Transverse colon (tissue), 4 donors: Measurements from ENCODE around the gene SDK1. TPM values are rescaled to one million over a fixed set of nuclear protein-coding genes. Genes with fewer than 3 reads are reported as not detected.

Experiments
- DNase-seq: peaks from one replicate; pipeline ENCODE4 v3.0.0-alpha.2; 2019
- H3K27ac ChIP-seq, 4 donors: fragments of 200-600 bp; sonication (generic); 2 replicates each; pipeline ENCODE4 v1.5.1; 2016 to 2018; ENCODE audit warnings: inconsistent platforms in 4 of 4
- H3K27me3 ChIP-seq: fragments of 200-600 bp; sonication (generic); 2 replicates; pipeline ENCODE4 v1.5.1; 2017; ENCODE audit warnings: inconsistent platforms
- H3K36me3 ChIP-seq, 4 donors: fragments of 200-600 bp; sonication (generic); 2 replicates each; pipeline ENCODE4 v1.5.1; 2017 to 2019; ENCODE audit warnings: inconsistent platforms in 4 of 4
- H3K4me1 ChIP-seq, 4 donors: fragments of 200-600 bp; sonication (generic); 2 replicates each; pipeline ENCODE4 v1.5.1; 2017 to 2020; ENCODE audit warnings: inconsistent platforms in 4 of 4
- H3K4me3 ChIP-seq, 4 donors: fragments of 200-600 bp; sonication (generic); 1 replicate in 1 of 4; 2 replicates in 3 of 4; pipeline versions ENCODE4 v1.5.1 to v1.6.1; 2017 to 2019; ENCODE audit warnings: inconsistent platforms in 4 of 4
- H3K9me3 ChIP-seq, 2 donors: fragments of 200-600 bp; sonication (generic); 2 replicates each; pipeline ENCODE4 v1.5.1; 2017 to 2019; ENCODE audit warnings: inconsistent platforms in 2 of 2
- CTCF ChIP-seq, 5 experiments: fragments of 200-600 bp in 3 of 5; fragments of 450-650 bp in 2 of 5; sonication (generic) in 3 of 5; IDR thresholded peaks; 1 replicate in 2 of 5; 2 replicates in 3 of 5; pipeline ENCODE4 v1.5.1; 2016 to 2017; ENCODE audit warnings: antibody characterized with exemption in 5 of 5, inconsistent platforms in 3 of 5, mild to moderate bottlenecking in 2 of 5, moderate library complexity in 1 of 5
- EP300 ChIP-seq: sonication (generic); formaldehyde crosslinking; IDR thresholded peaks from one replicate; pipeline ENCODE4 v1.6.1; 2017; ENCODE audit warnings: antibody characterized with exemption, low read depth
- POLR2A ChIP-seq: fragments of 450-650 bp; IDR thresholded peaks from one replicate; pipeline ENCODE4 v1.6.1; 2016; ENCODE audit warnings: antibody characterized with exemption, mild to moderate bottlenecking, moderate library complexity
- POLR2AphosphoS5 ChIP-seq, 3 donors: sonication (generic); formaldehyde crosslinking; IDR thresholded peaks; one replicate each; pipeline ENCODE4 v1.6.1; 2016; ENCODE audit warnings: antibody characterized with exemption in 3 of 3
- whole genome bisulfite sequencing, 2 donors: methylation state at CpG; one replicate each; pipeline ENCODE4 v1.1.5; 2018; ENCODE audit warnings: low coverage in 1 of 2; 5-methylcytosine and 5-hydroxymethylcytosine counted together
- in situ Hi-C, 4 donors: fragments of 200-750 bp; cut with MboI; loops; one replicate each; pipeline versions ENCODE4 v1.15.0 to v1.15.1; 2017; ENCODE audit warnings: low sequenced_read_pairs in 3 of 4, low pct_ligation_motif_present in 1 of 4, low pct_unique_long_range_greater_than_20kb in 1 of 4
- intact Hi-C: fragments of 100-400 bp; cut with DNase I; formaldehyde crosslinking; loops from one replicate; pipeline ENCODE4 v1.15.1; 2023; ENCODE audit warnings: low total_unique reads
- total RNA-seq, 4 donors: library from RNA; depleted of rRNA; stranded (reverse); fragments of >200 nt; gene quantifications; one replicate each; pipeline ENCODE4 v1.1.0, GENCODE V29; 2016

The SDK1 gene
- total RNA-seq, 4 donors from 2014 or later, result 4.0 to 8.6 (median 5.4) TPM

DNA sequence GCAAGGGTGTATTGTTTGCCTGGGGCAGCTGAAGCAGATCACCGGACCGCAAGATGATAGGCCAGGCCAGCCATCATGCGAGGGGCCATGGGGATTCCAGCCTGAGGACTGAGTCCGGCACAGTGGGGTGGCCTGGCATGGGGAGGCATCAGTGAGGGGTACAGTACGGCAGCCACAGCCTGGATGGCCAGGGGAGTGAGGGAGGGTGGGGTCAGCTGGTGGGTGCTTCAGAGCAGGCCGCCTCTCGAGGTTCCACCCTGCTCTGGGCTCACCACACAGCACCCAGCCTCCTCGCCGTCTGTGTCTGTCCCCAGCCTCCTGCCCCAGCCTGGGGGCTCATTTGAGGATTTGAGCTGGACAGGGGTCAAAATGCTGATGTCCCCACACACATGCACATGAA is 872.6 kb downstream of the SDK1 start:
- Histone ChIP-seq H3K9me3 (no peaks in the 10 kb centered on the region), H3K27ac (no peak overlapping the region), H3K4me3 (no peak overlapping the region), H3K4me1 (no peaks in the 10 kb centered on the region), H3K36me3 (no peaks in the 10 kb centered on the region), H3K27me3 (no peaks in the 10 kb centered on the region)
- WGBS, 2 donors, result 88% methylated on average over 9 of the region's 9 CpGs; no CpG with 5 or more reads in 1 of the 2 donors
- intact Hi-C loops, result no loop called here
- in situ Hi-C loops, result no loop called here
- DNase-seq, result no peak
- TF ChIP-seq EP300 (no peak), POLR2A (no peak), CTCF (IDR thresholded peaks at IDR 0.05) (no peak), POLR2AphosphoS5 (IDR thresholded peaks at IDR 0.05) (no peak)

DNA sequence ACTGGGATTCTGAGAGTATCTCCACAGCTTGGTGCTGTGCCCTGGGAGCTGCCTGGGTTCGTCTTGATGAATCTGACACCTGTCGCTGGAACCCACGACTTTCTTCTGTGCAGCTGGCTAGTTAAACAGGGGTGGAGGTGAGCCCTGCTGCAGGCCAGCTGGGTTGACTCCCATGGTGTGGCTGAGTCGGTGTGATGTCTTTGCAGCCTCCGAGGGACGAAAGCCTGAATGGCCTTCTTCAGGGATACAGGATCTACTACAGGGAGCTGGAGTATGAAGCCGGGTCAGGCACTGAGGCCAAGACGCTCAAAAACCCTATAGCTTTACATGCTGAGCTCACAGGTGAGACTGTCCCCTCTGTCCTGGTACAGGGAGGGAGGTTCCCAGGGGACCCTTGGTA is 873.0 kb downstream of the SDK1 start:
- TF ChIP-seq CTCF (IDR thresholded peaks at IDR 0.05) (no peak), POLR2AphosphoS5 (IDR thresholded peaks at IDR 0.05) (no peak), POLR2A (no peak), EP300 (no peak)
- in situ Hi-C loops (no loop called here), intact Hi-C loops (no loop called here)
- no peak for DNase-seq
- no peaks in the 10 kb centered on the region for H3K36me3 ChIP-seq
- no peaks in the 10 kb centered on the region for H3K9me3 ChIP-seq
- no peak overlapping the region for H3K4me3 ChIP-seq
- WGBS, 2 donors, result 93% methylated on average over 8 of the region's 8 CpGs; no CpG with 5 or more reads in 1 of the 2 donors
- H3K27ac ChIP-seq, result no peak overlapping the region
- H3K27me3 ChIP-seq, result no peaks in the 10 kb centered on the region
- no peaks in the 10 kb centered on the region for H3K4me1 ChIP-seq

GRCh38 chr7:4174451-4174850 is 873.4 kb downstream of the SDK1 start:
- intact Hi-C loops, result no loop called here
- Histone ChIP-seq H3K27me3 (no peaks in the 10 kb centered on the region), H3K36me3 (no peaks in the 10 kb centered on the region), H3K27ac (no peak overlapping the region), H3K4me1 (no peaks in the 10 kb centered on the region), H3K4me3 (no peak overlapping the region), H3K9me3 (no peaks in the 10 kb centered on the region)
- whole genome bisulfite sequencing, 2 donors, result 84 to 100% methylated on average over 1 to 9 of the region's 11 CpGs
- no peak for TF ChIP-seq EP300
- TF ChIP-seq POLR2AphosphoS5 (IDR thresholded peaks at IDR 0.05), result no peak
- no peak for TF ChIP-seq POLR2A
- no peak for TF ChIP-seq CTCF (IDR thresholded peaks at IDR 0.05)
- in situ Hi-C loops, result no loop called here
- DNase-seq, result no peak

GRCh38 chr7:4174884-4175283 is 873.8 kb downstream of the SDK1 start:
- H3K9me3 ChIP-seq, result no peaks in the 10 kb centered on the region
- DNase-seq, result no peak
- intact Hi-C loops, result no loop called here
- no peaks in the 10 kb centered on the region for H3K36me3 ChIP-seq
- no peak overlapping the region for H3K4me3 ChIP-seq
- no peaks in the 10 kb centered on the region for H3K4me1 ChIP-seq
- in situ Hi-C loops, result no loop called here
- H3K27me3 ChIP-seq, result no peaks in the 10 kb centered on the region
- no peak for TF ChIP-seq POLR2AphosphoS5 (IDR thresholded peaks at IDR 0.05)
- no peak for TF ChIP-seq POLR2A
- TF ChIP-seq CTCF (IDR thresholded peaks at IDR 0.05), result no peak
- no peak for TF ChIP-seq EP300
- 93% methylated on average over 18 of the region's 18 CpGs; no CpG with 5 or more reads in 1 of the 2 donors for WGBS, 2 donors
- H3K27ac ChIP-seq, result no peak overlapping the region
